ENCODE measurements around the gene CST9.
"Not testable (repeated sequence)": the region's sequence is repeated elsewhere in the genome, so short reads cannot be mapped to it uniquely, and the experiment has no call there.

CST9 gene

DNA sequence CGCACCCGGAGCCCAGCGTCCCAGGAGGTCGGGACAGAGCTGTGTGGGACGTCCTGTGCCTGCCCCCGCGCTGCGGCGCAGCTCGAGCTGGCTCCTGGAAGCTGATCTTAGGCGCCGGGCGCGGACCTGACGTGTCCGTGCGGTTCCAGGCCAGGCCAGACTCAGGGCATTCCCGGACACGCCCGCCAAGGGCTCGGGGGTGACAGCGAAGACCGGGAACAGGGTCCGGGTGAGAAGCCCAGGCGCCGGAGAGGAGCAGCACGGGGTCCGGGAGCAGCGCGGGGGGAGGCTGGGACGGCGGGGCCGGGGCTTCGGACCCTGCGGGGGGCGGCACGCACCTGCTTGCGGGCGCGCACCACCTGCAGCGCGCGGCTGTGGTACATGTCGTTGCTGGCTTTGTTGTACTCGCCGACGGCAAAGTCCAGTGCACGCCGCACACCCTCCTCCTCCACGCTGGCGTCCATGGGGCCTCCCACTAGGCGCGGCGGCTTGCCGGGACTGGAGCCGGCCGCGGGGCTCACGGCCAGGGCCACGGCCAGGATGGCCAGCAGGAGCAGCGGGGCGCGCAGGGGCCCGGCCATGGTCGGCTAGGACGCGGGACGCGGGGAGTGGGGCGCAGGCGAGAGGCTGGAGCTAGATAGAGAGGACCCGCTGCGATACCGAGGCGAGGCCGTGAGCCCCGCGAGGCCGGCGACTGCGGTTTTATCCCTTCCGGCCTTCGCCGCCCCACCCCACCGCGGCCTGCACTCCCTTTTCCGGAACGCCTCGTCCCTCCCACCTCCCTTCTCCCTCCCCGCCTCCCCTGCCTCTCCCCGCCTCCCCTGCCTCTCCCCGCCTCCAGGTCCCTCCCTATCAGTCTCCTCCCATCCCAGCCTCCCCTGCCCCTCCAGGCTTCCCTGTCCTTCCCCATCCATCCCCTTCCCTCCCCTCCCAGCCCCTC lies 31.8 kb upstream of the CST9 start, which contains the start of gene CST3:
Gene CST3 (minus strand): TSS at position 674 of the 940 bp plus-strand sequence. CDS start 93 bp downstream, at position 581.
- peak; percentile 63 to 67 for DNase-seq

DNA sequence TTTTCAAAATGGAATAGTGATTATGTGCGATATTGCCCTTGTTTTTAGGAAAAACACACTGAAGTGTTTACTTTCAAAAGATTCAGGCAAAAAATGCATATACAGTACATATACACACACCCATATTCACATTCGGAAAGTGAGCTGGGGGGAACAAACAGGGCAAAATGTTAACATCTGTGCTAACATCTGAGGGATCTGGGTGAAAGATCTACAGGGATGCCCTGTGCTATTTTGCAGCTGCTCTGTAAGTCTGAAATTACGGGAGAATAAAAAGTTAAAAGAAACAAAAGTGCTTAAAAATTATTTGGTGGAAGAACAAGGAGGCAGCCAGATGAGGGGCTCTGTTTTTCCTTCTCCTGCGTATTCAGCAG lies 31.2 kb upstream of the CST9 start:
- no peak for DNase-seq

DNA sequence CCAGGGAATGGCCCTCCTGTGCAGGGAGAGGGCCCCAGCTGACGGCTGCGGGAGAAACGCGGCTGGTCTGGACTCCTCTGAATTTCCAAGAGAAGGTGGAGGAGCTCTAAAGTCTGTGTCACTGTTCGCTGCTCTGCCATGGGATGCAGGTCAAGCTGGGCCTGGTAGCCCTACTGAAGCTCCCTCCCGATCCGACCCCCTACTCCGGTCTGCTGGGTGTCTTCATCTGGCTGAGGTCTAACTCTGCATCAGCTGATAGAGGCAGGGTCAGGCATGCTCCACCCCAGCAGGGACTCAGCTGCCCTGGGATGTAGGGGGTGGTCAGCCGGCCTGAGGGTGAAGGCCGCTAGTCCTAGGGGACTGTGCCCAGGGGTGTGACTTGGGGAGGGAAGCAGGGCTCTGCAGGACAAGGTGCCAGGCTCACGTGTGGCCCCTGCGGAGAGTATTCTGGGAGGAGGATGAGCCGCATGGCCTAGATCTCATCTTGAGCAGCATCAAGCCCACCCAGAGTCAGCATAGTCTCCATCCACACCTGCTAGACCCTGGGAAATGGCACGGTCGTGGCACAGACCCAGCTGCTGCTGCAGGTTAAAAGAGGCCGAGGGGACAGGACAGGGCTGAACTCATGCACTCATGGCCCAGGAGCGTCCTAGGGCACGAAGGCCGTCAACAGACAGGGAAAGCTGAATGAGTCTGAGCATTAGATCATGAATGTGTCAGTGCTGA lies 30.6 kb upstream of the CST9 start:
- no peak for DNase-seq

DNA sequence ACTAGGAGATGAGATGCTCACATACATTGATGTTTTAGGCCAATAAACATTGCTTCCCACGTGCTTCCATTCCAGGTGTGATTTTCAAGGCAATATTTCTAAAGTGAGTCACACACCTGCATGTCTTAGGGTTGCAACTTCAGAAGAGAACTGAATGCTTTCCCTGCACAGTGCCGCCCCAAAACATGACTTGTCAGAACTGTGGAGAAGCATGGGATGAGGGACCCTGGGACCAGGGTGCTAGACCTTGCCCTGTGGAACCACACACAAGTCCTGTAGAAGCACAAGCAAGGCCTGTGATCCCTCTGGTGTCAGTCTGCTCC lies 30.0 kb upstream of the CST9 start:
- not testable (repeated sequence) for DNase-seq

DNA sequence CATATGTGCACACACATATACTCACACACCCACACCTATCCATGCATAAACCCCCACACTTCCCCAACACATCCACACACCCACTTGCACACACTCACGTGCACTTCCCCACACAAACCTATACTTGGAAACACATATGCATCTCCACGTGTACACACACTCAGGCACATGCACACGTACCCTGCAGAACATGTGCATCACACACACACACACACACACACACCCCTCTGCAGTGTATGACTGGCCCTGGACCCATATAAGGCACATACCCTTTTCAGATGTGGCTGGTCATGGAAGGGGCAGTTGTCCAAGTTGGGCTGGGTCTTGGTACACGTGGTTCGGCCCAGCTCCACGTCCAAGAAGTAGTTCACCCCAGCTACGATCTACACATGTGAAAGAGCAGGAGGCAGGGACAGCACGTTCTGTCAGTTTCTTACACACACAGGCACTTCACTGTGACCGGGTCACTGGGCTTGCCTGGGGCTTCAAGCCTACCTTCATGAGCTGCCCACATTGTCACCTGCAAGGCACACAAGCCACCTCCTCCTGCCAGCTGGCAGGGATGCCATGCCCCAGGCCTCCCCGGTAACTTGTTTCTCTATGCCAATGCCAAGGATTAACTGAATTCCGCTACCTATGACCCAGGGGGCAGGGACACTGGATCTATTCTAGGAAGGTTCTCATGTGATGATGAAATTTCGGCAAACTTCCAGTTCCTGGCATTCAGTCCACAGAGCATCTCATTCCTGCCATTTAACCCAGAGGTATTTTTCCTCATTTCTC lies 29.5 kb upstream of the CST9 start:
- no peak for DNase-seq

DNA sequence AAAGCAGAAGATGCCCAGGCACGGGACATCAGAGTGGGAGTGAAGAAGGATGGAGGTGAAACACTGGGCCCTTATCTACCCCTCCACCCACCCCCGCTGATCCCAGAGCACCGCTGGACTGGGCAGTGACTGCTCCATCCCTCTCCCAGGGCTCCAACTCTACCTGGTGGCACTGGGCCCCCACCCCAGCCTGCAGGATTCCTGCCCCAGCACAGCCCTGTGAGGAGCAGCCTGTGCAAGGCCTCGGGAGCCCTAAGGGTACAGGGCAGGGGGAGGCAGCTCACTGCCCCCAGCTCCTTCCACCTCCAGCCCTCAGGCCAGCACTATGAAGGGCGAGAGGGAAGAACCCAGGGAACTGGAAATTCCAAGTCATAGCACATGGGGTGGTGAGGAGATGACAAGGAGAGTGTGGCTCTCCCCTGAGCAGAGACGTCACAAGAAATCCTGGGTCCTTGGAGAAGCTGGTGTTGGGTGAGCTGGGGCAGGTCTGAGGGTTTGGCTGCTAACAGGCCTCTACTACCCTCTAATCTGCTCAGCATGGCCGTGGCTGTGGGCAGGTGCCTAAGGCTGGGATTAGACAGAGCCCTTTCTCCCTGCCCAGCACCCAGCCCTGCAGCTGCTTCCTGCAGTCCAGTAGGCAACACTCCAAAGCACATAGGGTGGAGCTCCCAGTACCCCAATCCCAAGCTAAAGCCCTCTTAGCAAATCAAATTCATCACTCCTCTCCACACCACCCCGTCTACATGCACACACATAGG lies 28.5 kb upstream of the CST9 start:
- no peak for DNase-seq

DNA sequence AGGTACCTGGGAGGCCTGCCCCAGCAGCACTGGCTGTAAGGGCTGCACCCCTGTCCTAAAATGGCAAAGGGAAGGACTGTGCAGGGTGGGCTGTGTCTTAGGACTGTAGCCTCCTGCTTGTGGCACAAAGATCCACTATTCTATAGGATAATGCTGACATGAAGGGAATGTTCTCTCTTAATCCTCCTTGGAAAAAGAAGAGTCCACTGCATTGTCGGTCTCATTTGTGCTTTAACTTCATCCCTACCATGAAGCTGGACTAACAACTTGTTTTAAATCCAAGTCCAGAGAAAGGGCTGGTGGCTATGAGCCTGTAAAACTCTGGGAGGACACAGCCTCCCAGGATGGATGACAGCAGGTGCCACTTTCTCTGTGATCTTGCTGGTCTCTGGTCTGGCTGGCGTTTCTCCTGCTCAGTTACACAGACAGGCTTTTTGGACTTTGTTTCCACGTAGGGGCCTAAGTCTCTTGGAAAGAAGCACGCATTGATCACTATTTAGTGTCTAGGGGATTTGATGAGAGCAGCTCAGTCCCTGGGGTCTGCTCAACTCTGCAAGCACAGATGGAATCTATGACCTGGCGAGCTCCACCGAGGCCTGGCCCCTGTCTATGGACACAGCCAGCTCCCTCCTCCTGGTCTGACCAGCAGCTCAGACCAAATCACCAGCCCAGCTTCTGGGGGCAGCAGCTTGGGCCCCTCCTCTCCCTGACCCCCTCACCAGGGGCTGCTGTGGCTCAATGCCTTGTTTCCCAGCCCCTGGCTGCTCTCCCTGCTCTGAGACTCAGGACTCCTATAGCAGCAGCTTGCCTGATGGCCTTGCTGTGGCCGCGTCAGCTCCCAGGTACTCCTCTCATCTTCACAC lies 27.2 kb upstream of the CST9 start:
- DNase-seq = no peak

DNA sequence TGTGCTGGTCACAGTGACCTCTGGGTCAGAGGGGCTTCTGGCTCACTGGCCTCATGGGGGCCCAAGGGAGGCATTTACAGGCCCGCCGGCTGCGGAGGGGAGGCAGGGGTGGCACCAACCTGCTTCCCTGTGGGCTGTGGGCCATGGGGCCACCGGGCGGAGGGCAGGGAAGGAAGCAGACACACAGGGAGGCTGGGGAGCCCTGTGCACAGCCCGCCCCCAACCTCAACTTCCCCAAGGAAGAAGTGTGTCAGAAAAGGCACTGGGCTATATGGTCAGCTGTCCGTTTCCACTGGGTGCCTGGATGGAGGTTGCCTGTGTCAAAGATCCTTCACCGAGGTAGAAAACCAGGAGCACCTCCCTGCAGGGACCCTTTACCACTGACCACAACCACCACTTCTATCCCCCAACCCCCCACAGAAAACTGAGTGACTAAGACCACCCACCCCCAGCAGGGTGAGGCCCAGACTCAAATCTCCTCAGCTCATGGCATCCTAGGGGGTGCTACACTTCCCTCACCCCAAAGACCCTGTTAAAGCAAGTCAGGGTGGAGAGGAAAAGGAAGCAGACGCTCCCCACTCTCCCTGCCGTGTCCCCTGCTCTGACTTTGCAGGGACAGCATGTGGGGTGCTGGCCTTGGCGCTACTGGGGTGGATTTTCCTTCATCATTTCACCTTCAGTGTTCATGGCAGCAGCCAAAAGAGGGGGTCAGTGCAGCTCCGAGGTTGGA lies 26.4 kb upstream of the CST9 start:
- peak in 1 of 2 donors; percentile 28 for DNase-seq

DNA sequence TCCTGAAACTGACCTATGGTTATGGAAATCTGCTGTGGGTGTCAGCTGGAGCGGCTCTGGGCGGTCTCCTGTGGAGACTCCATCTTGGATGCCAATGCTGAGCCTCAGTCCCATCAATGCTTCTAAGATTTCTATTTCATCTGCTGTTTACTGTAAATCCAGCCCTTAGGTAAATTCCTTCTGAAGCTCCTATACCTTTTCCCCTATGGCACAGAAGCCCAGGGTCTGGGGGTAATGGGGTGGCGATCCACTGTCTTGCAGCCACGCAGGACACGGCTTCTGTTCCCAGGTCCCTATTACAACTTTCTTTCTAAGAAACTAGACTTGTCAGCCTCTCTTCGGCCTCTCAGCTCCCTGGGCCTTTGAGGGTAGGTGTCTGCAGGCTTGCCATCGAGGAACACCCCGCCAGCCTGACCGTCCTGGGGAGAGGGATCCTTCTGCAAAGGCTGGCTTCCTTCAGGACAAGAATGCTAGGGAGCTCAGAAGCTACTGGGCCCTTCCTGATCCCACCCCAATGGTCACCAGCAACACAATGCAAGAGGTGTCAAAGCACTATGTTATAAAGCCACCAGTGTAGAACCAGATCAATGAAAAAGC lies 25.6 kb upstream of the CST9 start:
- no peak for DNase-seq

DNA sequence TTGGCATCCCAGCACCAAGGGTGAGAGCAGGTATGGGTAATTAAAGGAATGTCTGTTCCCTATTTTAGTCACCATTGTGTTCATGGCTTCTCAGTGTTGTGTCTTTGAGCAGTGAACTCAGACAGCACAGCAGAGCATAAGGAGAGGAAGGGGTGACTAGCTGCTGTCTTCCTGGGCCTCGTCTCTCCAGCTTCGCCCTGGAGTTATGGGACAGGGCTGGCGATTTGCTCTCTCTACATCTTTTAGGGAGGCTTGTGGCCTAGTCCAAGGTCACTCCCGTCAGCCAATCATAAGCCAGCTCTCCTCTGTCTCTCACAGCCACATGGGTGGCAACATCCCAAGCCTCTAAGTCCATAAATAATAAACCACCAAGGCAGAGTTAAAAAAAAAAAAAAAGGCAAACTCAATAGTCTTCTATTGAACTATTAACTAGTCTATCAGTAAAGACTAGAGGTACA lies 24.7 kb upstream of the CST9 start:
- DNase-seq = no peak

DNA sequence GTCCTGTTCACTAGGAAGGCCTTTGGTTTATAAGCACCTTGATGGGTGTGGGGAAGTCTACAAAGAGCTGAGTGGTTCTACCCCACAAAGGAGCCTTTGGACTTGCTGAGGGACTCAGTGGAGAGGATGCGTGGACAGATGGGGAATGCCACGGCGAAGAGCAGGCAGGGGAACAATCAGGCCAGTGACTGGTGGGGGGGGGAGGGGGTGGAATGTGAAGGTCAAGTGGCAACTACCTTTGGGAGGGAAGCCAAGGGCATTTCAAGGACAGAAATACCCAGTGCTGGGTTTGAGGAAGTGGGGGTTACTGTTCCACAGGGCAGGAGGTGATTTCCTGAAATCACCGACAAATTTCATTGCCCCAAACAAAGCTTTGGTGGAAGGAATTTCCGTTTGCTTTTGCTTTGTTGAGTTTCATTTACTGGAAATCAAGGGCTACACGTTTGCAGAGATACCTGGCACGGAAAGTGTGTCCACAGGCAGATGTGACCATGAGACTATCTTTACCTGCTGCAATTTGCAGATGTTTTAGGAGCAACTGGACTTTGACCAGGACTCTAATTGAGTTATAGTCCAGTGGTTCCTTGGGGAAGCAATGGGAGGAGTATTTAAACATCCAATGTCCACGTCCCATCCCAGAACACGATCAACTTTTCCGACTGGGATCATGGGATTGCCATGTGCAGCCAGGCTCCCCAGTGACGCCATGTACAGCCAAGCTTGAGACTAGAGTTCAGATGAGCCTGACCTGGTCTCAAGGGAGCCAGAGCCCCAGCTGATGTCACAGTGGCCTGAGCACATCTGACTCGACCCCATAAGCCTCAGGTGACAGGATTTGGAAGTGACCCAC lies 24.1 kb upstream of the CST9 start:
- no peak for DNase-seq

DNA sequence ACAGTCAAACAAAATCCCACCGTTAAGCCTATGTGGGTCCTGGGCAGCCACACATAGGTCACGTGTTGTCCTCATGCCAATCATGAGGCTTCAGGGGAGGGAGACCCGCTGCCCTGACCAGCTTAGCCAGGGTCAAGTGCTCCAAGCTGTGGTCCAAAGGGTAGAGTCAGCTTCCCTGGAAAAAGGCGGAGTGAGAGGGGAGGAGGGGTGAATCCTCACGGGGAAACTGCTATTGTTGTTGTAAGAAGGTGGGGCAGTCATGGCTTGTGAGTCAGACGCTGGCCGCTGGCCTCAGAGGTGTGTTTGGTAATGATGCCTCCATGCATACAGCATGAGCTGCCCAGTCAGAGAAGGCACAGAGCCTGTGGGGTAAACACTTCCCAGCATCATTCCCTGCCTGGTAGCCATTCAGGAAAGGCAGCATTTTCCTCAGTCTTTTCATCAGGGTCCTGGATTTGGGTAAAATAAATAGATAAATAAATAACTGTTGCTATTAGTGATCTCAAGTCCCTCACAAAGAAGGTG lies 23.4 kb upstream of the CST9 start:
- DNase-seq = no peak

DNA sequence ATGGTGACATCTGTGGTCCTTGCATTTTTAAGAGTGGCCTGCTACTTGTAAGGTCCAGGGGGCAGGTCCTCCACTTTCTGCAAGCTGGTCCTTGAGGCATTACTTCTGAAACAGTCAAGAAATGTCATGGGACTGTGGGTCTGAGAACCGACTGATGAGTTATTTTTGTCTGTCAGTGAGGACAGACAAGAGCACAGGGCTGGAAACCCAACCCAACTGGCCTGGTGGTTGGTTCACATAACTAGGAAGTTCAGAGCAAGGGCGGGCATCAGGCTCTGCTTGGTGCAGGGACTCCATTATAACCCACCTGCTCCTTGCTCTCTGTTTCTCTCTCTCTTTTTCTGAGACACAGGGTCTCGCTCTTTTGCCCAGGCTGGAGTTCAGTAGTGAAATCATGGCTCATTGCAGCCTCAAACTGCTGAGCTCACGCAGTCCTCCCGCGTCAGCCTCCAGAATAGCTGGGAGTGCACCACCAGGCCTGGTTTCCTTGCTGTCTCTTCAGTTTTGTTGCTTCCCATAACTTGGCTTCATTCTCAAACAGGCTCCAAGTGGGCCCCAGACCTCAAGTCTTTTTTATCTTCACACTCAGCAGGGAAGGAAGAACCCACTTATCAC lies 22.8 kb upstream of the CST9 start:
- DNase-seq = no peak

DNA sequence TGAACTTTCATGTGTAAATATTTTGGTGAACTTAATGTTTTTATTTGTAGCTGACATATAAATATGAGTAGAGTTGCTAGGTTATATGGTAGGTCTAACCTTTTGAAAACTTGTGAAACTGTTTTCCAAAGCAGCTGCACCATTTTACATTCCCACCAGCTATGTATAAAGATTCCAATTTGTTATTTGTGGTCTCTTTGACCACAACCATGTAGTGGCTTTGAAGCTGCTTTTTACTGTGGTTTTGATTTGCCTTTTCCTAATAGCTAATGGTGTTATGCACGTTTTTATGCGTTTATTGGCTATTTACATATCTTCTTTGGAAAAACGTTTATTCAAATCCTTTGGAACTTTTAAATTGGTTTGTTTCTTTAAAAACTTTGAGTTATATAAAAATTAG lies 21.8 kb upstream of the CST9 start:
- no peak for DNase-seq

DNA sequence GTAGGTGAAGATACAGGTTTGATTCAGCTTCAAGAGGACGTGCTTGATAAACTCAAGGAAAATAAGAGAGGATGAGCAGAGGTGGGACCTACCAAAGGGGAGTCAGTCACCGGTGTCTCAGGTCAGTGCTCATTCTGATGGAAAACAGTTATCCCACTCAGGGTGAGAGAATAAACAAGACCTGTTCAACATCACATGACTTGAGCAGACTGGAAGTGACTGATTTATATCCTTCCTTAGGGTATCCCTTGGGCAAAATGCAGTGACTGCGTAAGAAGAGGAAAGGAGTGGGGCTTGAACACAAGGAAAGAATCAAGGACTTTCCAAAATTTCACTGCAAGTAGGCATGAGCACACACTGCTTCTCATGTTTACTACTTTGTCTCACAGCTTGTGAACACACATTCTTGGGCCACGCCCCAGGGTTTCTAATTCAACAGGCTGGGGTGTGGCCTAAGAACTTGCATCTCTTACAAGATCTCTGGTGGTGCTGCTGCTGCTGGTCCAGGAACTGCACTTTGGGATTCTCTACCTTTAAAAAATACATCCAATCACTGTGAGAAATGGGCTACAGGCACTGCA lies 20.4 kb upstream of the CST9 start:
- DNase-seq = no peak

DNA sequence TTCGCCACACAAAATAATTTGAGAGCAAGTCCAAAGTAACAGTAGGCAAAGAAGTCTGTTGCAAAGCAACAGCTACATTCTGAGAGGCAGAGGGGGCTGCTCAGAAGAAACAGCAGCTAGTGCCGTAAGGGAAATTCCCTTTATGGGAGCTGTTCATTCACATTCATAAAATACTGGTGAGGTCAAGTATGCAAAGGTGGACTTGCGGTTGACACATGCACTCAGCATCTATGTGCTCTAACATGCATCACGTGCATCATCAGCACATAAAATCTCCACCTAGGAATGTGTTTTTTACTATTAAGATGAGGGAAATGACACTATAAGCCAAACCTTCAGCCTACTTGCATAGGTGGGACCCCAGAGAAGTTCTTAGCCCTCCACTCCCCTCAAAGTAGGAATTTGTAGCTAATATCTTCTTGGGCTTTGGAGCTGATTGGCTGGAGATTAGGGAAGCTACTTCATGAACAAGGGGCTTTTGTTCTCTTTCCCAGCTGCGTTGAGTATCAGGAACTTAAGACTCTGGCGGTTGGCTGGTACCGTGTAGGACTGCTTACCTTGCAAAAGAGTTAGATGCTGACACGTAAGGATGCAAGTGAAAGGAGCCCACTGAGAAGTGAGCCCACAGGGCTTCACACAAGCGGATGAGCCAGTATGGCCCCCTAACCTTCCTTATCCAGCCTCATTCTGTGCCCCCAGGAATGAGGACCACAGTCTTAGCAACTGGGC lies 19.7 kb upstream of the CST9 start:
- DNase-seq = no peak

DNA sequence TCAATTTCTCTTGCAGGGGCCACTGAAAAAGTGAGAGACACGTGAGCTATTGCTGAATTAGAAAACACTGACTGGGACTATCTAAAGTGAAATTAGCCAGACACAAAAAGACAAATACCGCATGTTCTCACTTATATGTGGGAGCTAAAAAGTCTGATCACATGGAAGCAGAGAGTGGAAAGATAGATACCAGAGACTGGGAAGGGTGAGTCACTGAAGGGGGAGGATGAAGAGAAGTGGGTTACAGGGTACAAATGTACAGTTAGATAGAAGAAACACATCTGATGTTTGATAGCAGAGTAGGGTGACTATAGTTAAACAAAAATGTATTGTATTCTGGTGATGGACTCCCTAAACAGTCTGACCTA lies 18.6 kb upstream of the CST9 start:
- DNase-seq = no peak
